Measurements from ENCODE around the gene CRIP1.

The CRIP1 gene

GRCh38 chr14:105480807-105481801, 5.6 kb upstream of the CRIP1 start:
- H3K27me3 ChIP-seq (ENCODE audit: control insufficient read depth in 3 of 3, insufficient read depth in 3 of 3, low read depth in 1 of 3, low read length in 3 of 3), result peaks cover 0 to 60% (median 22%) of the 10 kb centered on the region in 3 experiments

GRCh38 chr14:105481886-105482457, 4.7 kb upstream of the CRIP1 start:
- no peak overlapping the region for H2AFZ ChIP-seq (ENCODE audit: low read length)
- H3K36me3 ChIP-seq (replicated peaks in 1 of 2; ENCODE audit: control insufficient read depth in 2 of 2, insufficient read depth in 2 of 2, low read length in 2 of 2), result no peaks in the 10 kb centered on the region
- H3K9me3 ChIP-seq (replicated peaks in 1 of 2; ENCODE audit: control insufficient read depth in 2 of 2, insufficient read depth in 1 of 2, low read depth in 1 of 2, low read length in 2 of 2), result peaks cover 0 to 6% of the 10 kb centered on the region in 2 donors
- H4K8ac ChIP-seq (ENCODE audit: low read depth, low read length), result no peak overlapping the region
- H3K79me1 ChIP-seq (ENCODE audit: low read depth, low read length), result peaks cover 5% of the 10 kb centered on the region
- H3K18ac ChIP-seq (ENCODE audit: low read length), result peak overlapping the region; percentile 33
- H2BK120ac ChIP-seq (ENCODE audit: low read depth, low read length), result peak overlapping the region; percentile 21
- no peak overlapping the region for H4K91ac ChIP-seq (ENCODE audit: low read depth, low read length, poor library complexity)
- WGBS, 2 donors (ENCODE audit: extremely low coverage in 2 of 2, insufficient read length in 2 of 2, insufficient replicate concordance in 1 of 2), result no CpG with 5 or more reads among the region's 18 CpGs
- H3K14ac ChIP-seq (ENCODE audit: low read length), result no peak overlapping the region
- H2AK5ac ChIP-seq (ENCODE audit: low read depth, low read length), result peak overlapping the region; percentile 77
- H2BK15ac ChIP-seq (ENCODE audit: low read length), result peak overlapping the region; percentile 60
- peak overlapping the region; percentile 97 for H2BK12ac ChIP-seq (ENCODE audit: low read length)
- no peak for DNase-seq (ENCODE audit: low spot score)
- H2BK5ac ChIP-seq (ENCODE audit: low read length), result peak overlapping the region; percentile 83
- peak overlapping the region; percentile 92 for H3K4ac ChIP-seq (ENCODE audit: low read length)
- peaks cover 50 to 63% of the 10 kb centered on the region in 2 donors for H3K4me1 ChIP-seq (ENCODE audit: control insufficient read depth in 2 of 2, insufficient read depth in 1 of 2, low read depth in 1 of 2, low read length in 2 of 2)
- H3K4me2 ChIP-seq (ENCODE audit: insufficient read depth, low read length, poor library complexity, severe bottlenecking), result peak overlapping the region; percentile 55
- no peak overlapping the region for H3K9ac ChIP-seq (ENCODE audit: low read depth, low read length, poor library complexity)
- H3K4me3 ChIP-seq (ENCODE audit: low read length in 2 of 2), result no peak overlapping the region
- peak overlapping the region; percentile 30 for H3K23ac ChIP-seq (ENCODE audit: low read depth, low read length, poor library complexity)
- peaks cover 0 to 60% (median 21%) of the 10 kb centered on the region in 3 experiments for H3K27me3 ChIP-seq (ENCODE audit: control insufficient read depth in 3 of 3, insufficient read depth in 3 of 3, low read depth in 1 of 3, low read length in 3 of 3)
- no peak overlapping the region for H3K27ac ChIP-seq (replicated peaks; ENCODE audit: low read length)

More at GRCh38 chr14:105480807-105481801, 5.6 kb upstream of the CRIP1 start:
- H3K23ac ChIP-seq (ENCODE audit: low read depth, low read length, poor library complexity), result peak overlapping the region; percentile 93
- H2AFZ ChIP-seq (ENCODE audit: low read length), result no peak overlapping the region
- peak overlapping the region; percentile 100 for H2BK15ac ChIP-seq (ENCODE audit: low read length)
- peak overlapping the region; percentile 99 for H2BK120ac ChIP-seq (ENCODE audit: low read depth, low read length)
- H3K14ac ChIP-seq (ENCODE audit: low read length), result peak overlapping the region; percentile 99
- WGBS, 2 donors (ENCODE audit: extremely low coverage in 2 of 2, insufficient read length in 2 of 2, insufficient replicate concordance in 1 of 2), result no CpG with 5 or more reads among the region's 35 CpGs
- H3K4me3 ChIP-seq (ENCODE audit: low read length in 2 of 2), result peak overlapping the region in 1 of 2 donors; percentile 5
- peak overlapping the region; percentile 82 for H2BK5ac ChIP-seq (ENCODE audit: low read length)
- H3K18ac ChIP-seq (ENCODE audit: low read length), result peak overlapping the region; percentile 100
- no peaks in the 10 kb centered on the region for H3K36me3 ChIP-seq (replicated peaks in 1 of 2; ENCODE audit: control insufficient read depth in 2 of 2, insufficient read depth in 2 of 2, low read length in 2 of 2)
- H4K91ac ChIP-seq (ENCODE audit: low read depth, low read length, poor library complexity), result peak overlapping the region; percentile 89
- peak overlapping the region; percentile 48 for H3K4me2 ChIP-seq (ENCODE audit: insufficient read depth, low read length, poor library complexity, severe bottlenecking)
- no peak overlapping the region for H3K27ac ChIP-seq (replicated peaks; ENCODE audit: low read length)
- H3K4me1 ChIP-seq (ENCODE audit: control insufficient read depth in 2 of 2, insufficient read depth in 1 of 2, low read depth in 1 of 2, low read length in 2 of 2), result peaks cover 51 to 72% of the 10 kb centered on the region in 2 donors
- peak; percentile 88 for DNase-seq (ENCODE audit: low spot score)
- H2BK12ac ChIP-seq (ENCODE audit: low read length), result peak overlapping the region; percentile 97
- no peak overlapping the region for H3K9ac ChIP-seq (ENCODE audit: low read depth, low read length, poor library complexity)
- peak overlapping the region; percentile 93 for H3K4ac ChIP-seq (ENCODE audit: low read length)
- peak overlapping the region; percentile 100 for H2AK5ac ChIP-seq (ENCODE audit: low read depth, low read length)
- H4K8ac ChIP-seq (ENCODE audit: low read depth, low read length), result peak overlapping the region; percentile 92
- H3K79me1 ChIP-seq (ENCODE audit: low read depth, low read length), result peaks cover 5% of the 10 kb centered on the region
- H3K9me3 ChIP-seq (replicated peaks in 1 of 2; ENCODE audit: control insufficient read depth in 2 of 2, insufficient read depth in 1 of 2, low read depth in 1 of 2, low read length in 2 of 2), result peaks cover 0 to 6% of the 10 kb centered on the region in 2 donors

- H3K4me2 ChIP-seq (ENCODE audit: insufficient read depth, low read length, poor library complexity, severe bottlenecking), result no peak overlapping the region
- peak overlapping the region; percentile 57 for H3K23ac ChIP-seq (ENCODE audit: low read depth, low read length, poor library complexity)
- H3K14ac ChIP-seq (ENCODE audit: low read length), result peak overlapping the region; percentile 58
- H4K91ac ChIP-seq (ENCODE audit: low read depth, low read length, poor library complexity), result peak overlapping the region; percentile 59
- H2BK15ac ChIP-seq (ENCODE audit: low read length), result peak overlapping the region; percentile 60
- H2AFZ ChIP-seq (ENCODE audit: low read length), result no peak overlapping the region
- peak overlapping the region; percentile 77 for H2AK5ac ChIP-seq (ENCODE audit: low read depth, low read length)
- peak overlapping the region; percentile 83 for H2BK5ac ChIP-seq (ENCODE audit: low read length)
- peak overlapping the region; percentile 33 for H3K18ac ChIP-seq (ENCODE audit: low read length)
- H4K8ac ChIP-seq (ENCODE audit: low read depth, low read length), result no peak overlapping the region
- H3K4me3 ChIP-seq (ENCODE audit: low read length in 2 of 2), result no peak overlapping the region
- H3K27ac ChIP-seq (replicated peaks; ENCODE audit: low read length), result no peak overlapping the region
- H3K36me3 ChIP-seq (replicated peaks in 1 of 2; ENCODE audit: control insufficient read depth in 2 of 2, insufficient read depth in 2 of 2, low read length in 2 of 2), result no peaks in the 10 kb centered on the region
- no peak for DNase-seq (ENCODE audit: low spot score)
- peaks cover 2% of the 10 kb centered on the region for H3K79me1 ChIP-seq (ENCODE audit: low read depth, low read length)
- peak overlapping the region; percentile 92 for H3K4ac ChIP-seq (ENCODE audit: low read length)
- H3K4me1 ChIP-seq (ENCODE audit: control insufficient read depth in 2 of 2, insufficient read depth in 1 of 2, low read depth in 1 of 2, low read length in 2 of 2), result peaks cover 50 to 60% of the 10 kb centered on the region in 2 donors
- peaks cover 0 to 58% (median 21%) of the 10 kb centered on the region in 3 experiments for H3K27me3 ChIP-seq (ENCODE audit: control insufficient read depth in 3 of 3, insufficient read depth in 3 of 3, low read depth in 1 of 3, low read length in 3 of 3)
- WGBS, 2 donors (ENCODE audit: extremely low coverage in 2 of 2, insufficient read length in 2 of 2, insufficient replicate concordance in 1 of 2), result no CpG with 5 or more reads among the region's 18 CpGs
- H3K9ac ChIP-seq (ENCODE audit: low read depth, low read length, poor library complexity), result peak overlapping the region; percentile 61
- H3K9me3 ChIP-seq (replicated peaks in 1 of 2; ENCODE audit: control insufficient read depth in 2 of 2, insufficient read depth in 1 of 2, low read depth in 1 of 2, low read length in 2 of 2), result peaks cover 0 to 6% of the 10 kb centered on the region in 2 donors
- H2BK12ac ChIP-seq (ENCODE audit: low read length), result peak overlapping the region; percentile 97
- peak overlapping the region; percentile 99 for H2BK120ac ChIP-seq (ENCODE audit: low read depth, low read length)
Measured at GRCh38 chr14:105482486-105483110, 4.1 kb upstream of the CRIP1 start.

Data from neuronal stem cell (in vitro differentiated cells).